ENCODE measurements around the gene VCL. TPM values are rescaled to one million over a fixed set of nuclear protein-coding genes. Genes with fewer than 3 reads are reported as not detected.
A peak's percentile ranks its signal among the peaks of the same experiment; 100 is the strongest.
"Not testable (repeated sequence)": the region's sequence is repeated elsewhere in the genome, so short reads cannot be mapped to it uniquely, and the experiment has no call there.

VCL gene
- total RNA-seq, 4 donors from 2014 or later = 96.1 to 133 (median 120) TPM

DNA sequence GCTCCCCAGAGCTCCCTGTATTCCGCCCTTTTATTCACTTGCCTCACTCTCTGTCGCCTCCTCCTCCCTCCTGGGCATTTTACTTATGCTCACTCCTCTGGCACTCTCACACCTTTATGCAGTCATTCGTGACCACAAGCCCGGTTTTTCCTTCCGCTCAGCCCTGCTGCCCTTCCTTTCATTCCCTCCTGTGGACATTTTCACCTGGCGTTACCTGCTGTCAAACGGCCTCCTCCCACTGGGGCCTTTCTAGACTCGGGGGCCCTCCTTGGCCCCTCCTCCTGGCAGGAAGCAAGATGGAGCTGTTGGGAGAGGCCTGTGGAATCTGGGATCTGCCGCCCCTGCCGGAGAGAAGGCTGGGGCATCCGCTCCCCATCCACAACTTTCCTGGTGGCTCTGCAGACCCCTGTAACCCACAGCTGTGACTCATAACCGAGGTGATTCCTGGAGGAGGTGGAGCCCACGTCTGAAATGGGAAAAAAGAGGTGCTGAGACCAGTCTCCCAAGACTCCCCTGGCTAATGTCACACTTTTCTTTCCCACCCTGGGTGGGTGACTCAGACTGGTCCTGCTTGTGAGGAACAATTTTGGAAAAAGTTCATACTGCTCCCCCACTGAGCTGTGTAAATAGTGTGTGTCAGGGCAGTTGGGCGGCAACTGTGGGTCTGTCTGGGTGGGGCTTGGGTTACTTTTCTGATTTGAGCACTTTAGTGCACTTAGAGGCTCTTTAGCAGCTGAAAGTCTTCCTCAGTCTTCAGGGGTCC lies 1.2 kb downstream of the VCL start:
- TF ChIP-seq, protein P1, sequence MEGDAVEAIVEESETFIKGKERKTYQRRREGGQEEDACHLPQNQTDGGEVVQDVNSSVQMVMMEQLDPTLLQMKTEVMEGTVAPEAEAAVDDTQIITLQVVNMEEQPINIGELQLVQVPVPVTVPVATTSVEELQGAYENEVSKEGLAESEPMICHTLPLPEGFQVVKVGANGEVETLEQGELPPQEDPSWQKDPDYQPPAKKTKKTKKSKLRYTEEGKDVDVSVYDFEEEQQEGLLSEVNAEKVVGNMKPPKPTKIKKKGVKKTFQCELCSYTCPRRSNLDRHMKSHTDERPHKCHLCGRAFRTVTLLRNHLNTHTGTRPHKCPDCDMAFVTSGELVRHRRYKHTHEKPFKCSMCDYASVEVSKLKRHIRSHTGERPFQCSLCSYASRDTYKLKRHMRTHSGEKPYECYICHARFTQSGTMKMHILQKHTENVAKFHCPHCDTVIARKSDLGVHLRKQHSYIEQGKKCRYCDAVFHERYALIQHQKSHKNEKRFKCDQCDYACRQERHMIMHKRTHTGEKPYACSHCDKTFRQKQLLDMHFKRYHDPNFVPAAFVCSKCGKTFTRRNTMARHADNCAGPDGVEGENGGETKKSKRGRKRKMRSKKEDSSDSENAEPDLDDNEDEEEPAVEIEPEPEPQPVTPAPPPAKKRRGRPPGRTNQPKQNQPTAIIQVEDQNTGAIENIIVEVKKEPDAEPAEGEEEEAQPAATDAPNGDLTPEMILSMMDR (IDR thresholded peaks at IDR 0.05) = peak in 4 of 5 experiments; percentile 44 to 66 (median 54)
- TF ChIP-seq POLR2AphosphoS5 (IDR thresholded peaks at IDR 0.05) (peak; percentile 31 to 55 (median 39)), POLR2A (IDR thresholded peaks at IDR 0.05) (peak; percentile 80), EP300 (IDR thresholded peaks at IDR 0.05; ENCODE audit: low read depth) (no peak)
- Histone ChIP-seq H3K9me3 (no peaks in the 10 kb centered on the region), H3K4me1 (peaks cover 10 to 48% (median 25%) of the 10 kb centered on the region in 4 donors), H3K4me3 (peak overlapping the region; percentile 60 to 90 (median 86)), H3K27me3 (no peaks in the 10 kb centered on the region), H3K36me3 (no peaks in the 10 kb centered on the region), H3K27ac (peak overlapping the region; percentile 96 to 99 (median 98))
- in situ Hi-C loops (cut with MboI; ENCODE audit: low pct_ligation_motif_present in 1 of 4, low pct_unique_long_range_greater_than_20kb in 1 of 4, low sequenced_read_pairs in 3 of 4) (no loop called here), intact Hi-C loops (cut with DNase I; ENCODE audit: low total_unique reads) (no loop called here)
- 5 to 15% methylated on average over 7 to 14 of the region's 14 CpGs for WGBS, 2 donors (ENCODE audit: low coverage in 1 of 2)
- peak; percentile 71 for DNase-seq

DNA sequence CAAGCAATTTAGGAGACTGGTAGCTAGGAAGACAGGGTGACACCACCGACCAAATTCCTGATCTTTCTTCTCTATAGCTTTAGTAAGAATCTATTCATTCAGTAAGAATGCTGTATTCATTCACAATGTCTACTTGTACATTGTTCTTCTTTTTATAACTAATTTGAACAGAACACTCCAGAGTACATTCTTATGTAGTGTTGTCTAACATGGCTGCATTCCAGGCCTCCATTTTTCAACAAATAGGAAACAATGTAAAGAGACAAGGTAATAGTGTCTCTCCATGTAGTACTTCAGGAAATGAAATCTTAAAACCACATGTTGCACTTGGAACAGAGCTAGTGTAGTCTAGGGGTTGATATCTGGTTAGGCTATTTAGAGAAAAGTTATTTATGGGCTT lies 1.8 kb downstream of the VCL start:
- peak overlapping the region; percentile 4 to 90 (median 86) for H3K4me3 ChIP-seq
- H3K4me1 ChIP-seq = peaks cover 10 to 48% (median 25%) of the 10 kb centered on the region in 4 donors
- in situ Hi-C loops (cut with MboI; ENCODE audit: low pct_ligation_motif_present in 1 of 4, low pct_unique_long_range_greater_than_20kb in 1 of 4, low sequenced_read_pairs in 3 of 4) (no loop called here), intact Hi-C loops (cut with DNase I; ENCODE audit: low total_unique reads) (no loop called here)
- no peak for DNase-seq
- no peaks in the 10 kb centered on the region for H3K27me3 ChIP-seq
- WGBS, 2 donors (ENCODE audit: low coverage in 1 of 2) = 9 to 16% methylated on average over 1 of the region's 1 CpG
- peak overlapping the region; percentile 96 to 99 (median 98) for H3K27ac ChIP-seq
- H3K36me3 ChIP-seq = no peaks in the 10 kb centered on the region
- H3K9me3 ChIP-seq = no peaks in the 10 kb centered on the region
- no peak for TF ChIP-seq POLR2AphosphoS5 (IDR thresholded peaks at IDR 0.05)
- TF ChIP-seq POLR2A (IDR thresholded peaks at IDR 0.05) = no peak
- TF ChIP-seq, protein P1 (IDR thresholded peaks at IDR 0.05) = no peak
- TF ChIP-seq EP300 (IDR thresholded peaks at IDR 0.05; ENCODE audit: low read depth) = no peak

DNA sequence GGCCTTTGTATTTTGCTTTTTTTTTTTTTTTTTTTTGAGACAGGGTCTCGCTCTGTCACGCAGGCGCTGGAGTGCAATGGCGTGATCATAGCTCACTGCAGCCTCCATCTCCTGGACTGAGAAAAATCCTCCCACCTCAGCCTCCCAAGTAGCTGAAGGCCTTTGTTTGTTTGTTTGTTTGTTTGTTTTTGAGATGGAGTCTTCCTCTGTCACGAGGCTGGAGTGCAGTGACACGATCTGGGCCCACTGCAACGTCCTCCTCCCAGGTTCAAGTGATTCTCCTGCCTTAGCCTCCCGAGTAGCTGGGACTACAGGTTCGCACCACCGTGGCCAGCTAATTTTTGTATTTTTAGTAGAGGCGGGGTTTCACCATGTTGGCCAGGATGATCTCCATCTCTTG lies 2.3 kb downstream of the VCL start:
- intact Hi-C loops (cut with DNase I; ENCODE audit: low total_unique reads); H3K9me3 ChIP-seq: not testable (repeated sequence)

DNA sequence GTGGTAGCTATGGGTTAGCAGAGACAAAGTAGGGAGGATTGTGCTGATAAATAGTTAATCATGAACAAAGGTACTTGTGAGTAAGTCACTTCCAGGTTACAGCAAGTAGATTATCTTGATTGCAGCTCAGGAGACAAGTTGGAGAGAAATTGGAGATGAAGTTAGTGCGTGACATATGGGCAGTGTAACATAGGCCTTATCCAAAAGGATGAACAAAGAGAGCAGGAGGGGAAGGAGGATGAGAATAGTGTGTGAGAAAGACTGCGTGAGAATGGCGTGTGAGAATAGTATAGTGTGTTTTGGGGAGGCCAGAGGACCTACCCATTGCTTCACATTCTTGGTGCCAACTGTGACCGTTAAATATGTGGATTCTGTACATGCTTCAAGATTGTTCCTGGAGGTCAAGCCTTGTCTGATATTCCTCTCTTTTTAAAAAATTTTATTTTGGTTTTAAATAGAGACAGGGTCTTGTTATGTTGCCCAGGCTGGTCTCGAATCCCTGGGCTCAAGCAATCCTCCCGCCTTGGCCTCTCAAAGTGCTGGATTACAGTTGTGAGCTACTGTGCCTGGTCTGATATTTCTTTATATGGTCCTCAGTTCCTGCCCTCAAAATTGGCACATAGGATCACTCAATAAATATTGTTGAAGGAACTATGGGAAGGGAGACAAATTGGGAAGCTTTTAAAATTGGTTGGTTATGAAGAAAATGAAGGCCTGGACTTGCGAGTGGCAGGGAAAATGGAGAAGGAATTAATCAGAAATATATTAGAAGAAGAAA lies 3.2 kb downstream of the VCL start:
- peak overlapping the region; percentile 96 to 99 (median 98) for H3K27ac ChIP-seq
- no peak for DNase-seq
- peaks cover 10 to 54% (median 28%) of the 10 kb centered on the region in 4 donors for H3K4me1 ChIP-seq

More for the DNA sequence above, 2.3 kb downstream of the VCL start:
- H3K4me3 ChIP-seq = peak overlapping the region in 3 of 4 donors; percentile 86 to 90 (median 87)
- H3K36me3 ChIP-seq; in situ Hi-C loops (cut with MboI; ENCODE audit: low pct_ligation_motif_present in 1 of 4, low pct_unique_long_range_greater_than_20kb in 1 of 4, low sequenced_read_pairs in 3 of 4); DNase-seq; H3K27me3 ChIP-seq: not testable (repeated sequence)
- 73 to 79% methylated on average over 7 to 11 of the region's 11 CpGs for WGBS, 2 donors (ENCODE audit: low coverage in 1 of 2)
- peaks cover 10 to 48% (median 26%) of the 10 kb centered on the region in 4 donors for H3K4me1 ChIP-seq
- H3K27ac ChIP-seq = peak overlapping the region; percentile 96 to 99 (median 98)

More for the DNA sequence above, 3.2 kb downstream of the VCL start:
- no peak for TF ChIP-seq POLR2AphosphoS5 (IDR thresholded peaks at IDR 0.05)
- TF ChIP-seq POLR2A (IDR thresholded peaks at IDR 0.05) = no peak
- TF ChIP-seq EP300 (IDR thresholded peaks at IDR 0.05; ENCODE audit: low read depth) = no peak
- TF ChIP-seq, protein P1 (IDR thresholded peaks at IDR 0.05) = no peak
- peak overlapping the region in 1 of 4 donors; percentile 90 for H3K4me3 ChIP-seq
- in situ Hi-C loops (cut with MboI; ENCODE audit: low pct_ligation_motif_present in 1 of 4, low pct_unique_long_range_greater_than_20kb in 1 of 4, low sequenced_read_pairs in 3 of 4) (no loop called here), intact Hi-C loops (cut with DNase I; ENCODE audit: low total_unique reads) (no loop called here)
- WGBS, 2 donors (ENCODE audit: low coverage in 1 of 2) = 65 to 77% methylated on average over 7 of the region's 7 CpGs
- no peaks in the 10 kb centered on the region for H3K27me3 ChIP-seq
- no peaks in the 10 kb centered on the region for H3K9me3 ChIP-seq
- H3K36me3 ChIP-seq = no peaks in the 10 kb centered on the region

Data from transverse colon (tissue), 4 donors.